HG03469 (cell line): ENCODE data around the gene NLK.
"Not testable (repeated sequence)": the region's sequence is repeated elsewhere in the genome, so short reads cannot be mapped to it uniquely, and the experiment has no call there.

Experiments
- ATAC-seq: cut with Tn5 transposase; IDR thresholded peaks from one replicate; pipeline ENCODE4 v1.9.1; 2021; ENCODE audit warnings: mild to moderate bottlenecking, moderate library complexity, moderate number of reproducible peaks; ENCODE audit not compliant: unreplicated experiment

Gene NLK

DNA sequence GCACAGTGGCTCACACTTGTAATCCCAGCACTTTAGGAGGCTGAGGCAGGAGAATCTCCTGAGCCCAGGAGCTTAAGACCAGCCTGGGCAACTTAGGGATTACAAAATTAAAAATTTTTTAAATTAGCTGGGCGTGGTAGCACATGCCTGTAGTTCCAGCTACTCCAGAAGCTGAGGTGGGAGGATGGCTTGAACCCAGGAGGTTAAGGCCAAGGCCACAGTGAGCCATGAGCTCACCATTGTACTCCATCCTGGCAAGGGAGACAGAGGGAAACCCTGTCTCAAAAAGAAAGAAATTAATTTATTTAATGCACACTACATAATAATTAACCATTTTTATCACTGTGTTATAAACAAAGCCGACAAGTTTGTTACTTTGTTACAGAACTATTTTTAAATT lies 145.5 kb downstream of the NLK start:
- ATAC-seq = no peak

DNA sequence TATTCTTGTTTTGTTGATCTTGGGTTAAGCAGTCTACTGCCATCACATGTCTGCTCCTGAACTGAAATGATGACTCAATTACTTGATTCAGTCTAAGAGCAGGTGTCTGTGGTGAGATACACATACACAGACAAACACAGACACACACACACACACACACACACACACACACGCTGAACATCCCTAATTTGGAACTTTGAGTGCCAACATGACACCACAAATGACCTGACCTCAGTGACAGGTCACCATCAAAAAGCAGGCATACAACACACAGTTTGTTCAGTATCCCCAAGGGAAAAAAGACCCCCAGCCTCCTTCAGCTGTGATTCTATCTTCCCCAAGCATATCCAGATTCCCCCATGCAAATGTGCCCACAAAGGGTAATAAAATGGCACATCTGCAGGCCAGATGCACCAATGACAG lies 146.4 kb downstream of the NLK start:
- no peak for ATAC-seq

DNA sequence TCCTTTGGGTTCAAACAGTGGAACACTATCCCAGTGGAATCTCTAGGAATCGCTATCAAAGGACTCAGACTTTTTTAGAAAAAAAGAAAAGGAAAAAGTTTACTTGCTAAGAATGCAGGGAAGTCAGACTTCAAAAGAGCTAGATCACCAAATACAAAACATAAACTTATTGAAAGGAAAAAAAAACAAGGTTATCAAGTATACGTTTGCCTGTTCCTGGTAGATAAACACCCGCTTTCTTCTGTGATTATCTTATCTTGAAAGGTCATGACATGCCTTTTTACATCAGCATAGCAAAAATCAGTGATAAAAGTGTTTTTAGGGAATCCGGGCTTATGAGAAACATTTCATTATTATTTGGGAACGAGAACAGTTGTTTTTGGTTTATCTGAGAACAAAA lies 147.2 kb downstream of the NLK start:
- no peak for ATAC-seq

DNA sequence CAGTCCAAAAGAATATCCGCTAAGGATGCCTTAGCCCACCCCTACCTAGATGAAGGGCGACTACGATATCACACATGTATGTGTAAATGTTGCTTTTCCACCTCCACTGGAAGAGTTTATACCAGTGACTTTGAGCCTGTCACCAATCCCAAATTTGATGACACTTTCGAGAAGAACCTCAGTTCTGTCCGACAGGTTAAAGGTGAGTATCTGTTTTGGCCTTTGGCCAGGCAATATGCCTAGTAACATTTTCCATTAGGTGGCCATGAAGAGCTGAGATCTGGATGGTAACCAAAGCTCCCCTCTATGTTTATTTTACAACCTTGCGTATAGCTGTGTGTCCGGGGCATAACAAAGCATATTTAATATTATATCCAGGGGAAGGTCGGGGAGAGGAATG lies 148.5 kb downstream of the NLK start:
- no peak for ATAC-seq

DNA sequence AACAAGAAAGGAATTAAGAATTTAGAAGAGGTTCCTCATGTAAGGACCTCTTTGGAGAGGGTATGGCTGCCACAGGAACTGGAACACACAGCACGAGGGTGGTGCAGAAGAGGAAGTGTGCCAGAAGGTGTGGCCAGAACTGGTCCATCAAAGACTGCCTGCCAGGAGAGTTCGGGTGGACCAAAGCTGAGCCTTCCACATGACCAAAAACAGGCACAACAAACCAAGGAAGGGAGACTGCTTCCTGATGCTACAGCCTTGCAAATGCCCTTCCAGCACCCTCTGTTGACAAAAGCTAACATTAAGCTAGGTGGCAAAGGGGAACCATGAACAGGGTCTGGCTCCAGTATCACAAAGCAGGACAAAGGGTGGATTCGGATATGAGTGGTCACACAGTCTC lies 150.8 kb downstream of the NLK start:
- no peak for ATAC-seq

DNA sequence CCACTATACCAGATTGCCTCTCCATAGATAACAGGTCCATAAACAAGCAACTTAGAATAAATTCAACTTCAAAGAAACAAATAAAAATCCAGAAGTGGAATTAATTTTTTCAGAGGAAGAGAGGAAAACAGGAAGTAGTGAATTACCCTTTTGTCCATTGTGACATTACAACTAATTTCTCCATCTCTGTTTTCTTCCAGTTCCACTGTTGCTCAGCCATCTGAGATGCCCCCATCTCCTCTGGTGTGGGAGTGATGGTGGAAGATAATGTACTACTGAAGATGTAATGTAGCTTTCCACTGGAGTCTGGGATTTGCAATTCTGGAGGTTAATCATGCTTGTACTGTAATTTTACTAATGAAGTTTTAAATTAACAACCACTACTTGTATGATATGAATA lies 151.9 kb downstream of the NLK start:
- ATAC-seq = no peak

DNA sequence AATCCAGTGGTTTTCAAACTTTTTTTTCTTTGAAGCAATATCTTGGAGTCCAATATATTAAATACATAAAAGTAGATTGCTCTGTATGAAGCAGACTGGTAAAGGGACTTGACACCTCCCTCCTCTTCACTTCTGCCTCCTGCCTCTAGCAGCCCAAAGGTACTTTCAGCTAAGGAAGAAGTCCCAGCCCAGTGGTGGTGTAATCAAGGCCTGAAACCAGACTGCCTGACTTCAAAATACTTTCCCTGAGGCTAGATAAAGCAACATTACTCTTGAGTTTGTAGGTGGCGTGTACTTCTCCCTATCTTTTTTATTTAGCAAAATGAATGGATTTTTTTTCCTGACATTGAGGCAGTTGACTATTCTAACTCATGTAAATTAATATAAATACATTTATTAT lies 154.2 kb downstream of the NLK start:
- no peak for ATAC-seq

DNA sequence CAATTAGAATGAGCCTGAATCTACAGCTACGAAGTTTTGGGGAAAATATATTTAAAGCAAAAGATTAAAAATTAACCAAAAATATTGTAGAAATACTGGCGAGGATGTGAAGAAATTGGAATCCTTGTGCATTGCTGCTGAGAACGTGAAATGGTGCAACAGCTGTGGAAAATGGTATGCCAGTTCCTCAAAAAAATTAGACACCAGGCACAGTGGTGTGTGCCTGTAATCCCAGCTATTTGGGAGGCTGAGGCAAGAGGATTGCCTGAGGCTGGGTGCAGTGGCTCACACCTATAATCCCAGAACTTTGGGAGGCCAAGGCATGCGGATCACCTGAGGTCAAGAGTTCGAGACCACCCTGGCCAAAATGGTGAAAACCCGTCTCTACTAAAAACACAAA lies 156.6 kb downstream of the NLK start:
- no peak for ATAC-seq

DNA sequence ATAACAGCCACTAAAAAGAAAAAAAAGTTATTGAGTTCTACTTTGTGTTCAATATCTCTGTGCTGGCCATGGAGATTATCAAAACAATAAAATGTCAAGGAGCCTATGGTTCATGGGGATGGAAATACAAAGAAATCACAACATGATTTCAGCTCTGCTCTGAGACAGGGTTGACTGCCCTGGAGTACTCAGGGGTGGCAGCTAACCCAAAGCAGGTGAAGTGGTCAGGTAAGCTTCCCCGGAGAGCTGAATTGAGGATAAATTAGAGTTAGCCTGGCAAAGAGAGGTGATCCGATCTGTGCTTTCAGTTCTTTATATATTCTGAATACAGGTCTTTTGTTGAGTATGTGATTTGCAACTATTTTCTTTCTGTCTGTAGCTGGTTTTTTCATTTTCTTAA lies 157.3 kb downstream of the NLK start:
- no peak for ATAC-seq

DNA sequence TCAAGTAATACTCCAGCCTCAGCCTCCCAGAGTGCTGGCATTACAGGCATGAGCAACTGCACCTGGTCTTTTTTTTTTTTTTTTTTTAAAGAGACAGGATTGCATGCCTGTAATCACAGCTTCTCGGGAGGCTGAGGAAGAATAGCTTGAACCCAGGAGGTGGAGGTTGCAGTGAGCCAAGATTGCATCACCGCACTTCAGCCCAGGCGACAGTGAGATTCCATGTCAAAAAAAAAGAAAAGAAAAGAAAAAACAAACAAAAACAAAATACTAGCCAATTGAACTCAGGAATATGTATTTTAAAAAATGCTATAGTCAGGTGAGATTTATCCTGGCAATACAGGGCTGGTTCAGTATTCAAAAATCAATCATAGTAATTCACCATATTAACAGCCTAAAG lies 158.8 kb downstream of the NLK start:
- no peak for ATAC-seq

DNA sequence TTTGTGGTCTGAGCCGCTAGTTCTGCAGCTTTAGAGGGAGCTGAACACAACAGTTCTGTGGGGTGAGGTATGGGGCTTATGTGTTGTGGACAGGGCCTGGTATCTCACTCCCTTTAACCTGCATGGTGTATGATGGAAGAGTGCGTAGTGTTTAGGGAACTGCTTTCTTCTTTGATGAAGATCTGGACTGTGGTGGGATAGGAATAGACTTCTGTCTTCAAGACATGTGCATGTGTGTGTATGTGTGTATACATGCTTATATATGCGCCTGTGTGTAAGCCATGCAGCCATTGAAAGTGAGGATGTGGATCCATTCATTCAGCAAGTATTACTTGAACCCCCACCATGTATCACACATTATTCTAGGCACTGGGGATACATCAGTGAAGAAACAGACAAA lies 161.8 kb downstream of the NLK start:
- ATAC-seq = no peak

DNA sequence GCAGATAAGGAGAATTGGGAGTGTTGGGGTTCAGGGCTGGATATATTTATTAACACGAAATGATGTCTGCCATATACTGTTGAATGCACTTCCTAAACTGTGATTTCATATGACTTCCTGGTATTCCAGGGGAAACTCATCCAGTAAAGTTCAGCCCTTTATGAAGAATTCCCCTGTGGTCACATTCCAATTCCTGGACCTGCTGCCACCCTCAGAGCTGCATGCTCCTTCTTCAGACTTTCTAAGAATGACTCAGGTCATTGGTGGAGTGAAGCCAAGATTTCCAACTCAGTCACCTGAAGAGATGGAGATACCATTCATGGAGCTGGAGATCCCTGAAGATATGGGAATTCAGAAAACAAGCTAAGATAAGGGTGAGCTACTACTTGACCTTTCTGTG lies 162.3 kb downstream of the NLK start:
- ATAC-seq = no peak

DNA sequence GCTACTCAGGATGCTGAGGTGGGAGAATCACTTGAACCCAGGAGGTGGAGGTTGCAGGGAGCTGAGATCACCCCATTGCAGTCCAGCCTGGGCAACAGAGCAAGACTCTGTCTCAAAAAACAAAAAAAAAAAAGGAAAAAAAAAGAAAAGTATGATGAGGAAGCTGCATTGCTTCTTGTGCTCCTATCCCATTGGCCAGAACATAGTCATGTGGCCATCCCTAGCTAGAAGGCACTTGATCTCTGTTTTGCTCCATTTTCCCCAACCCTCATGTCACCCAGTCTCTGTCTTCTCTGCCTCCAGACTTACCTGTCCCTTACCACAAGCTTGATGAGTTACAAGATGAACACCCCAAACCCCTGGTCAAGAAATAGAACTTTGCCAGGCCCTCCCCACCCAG lies 163.8 kb downstream of the NLK start:
- ATAC-seq = no peak

DNA sequence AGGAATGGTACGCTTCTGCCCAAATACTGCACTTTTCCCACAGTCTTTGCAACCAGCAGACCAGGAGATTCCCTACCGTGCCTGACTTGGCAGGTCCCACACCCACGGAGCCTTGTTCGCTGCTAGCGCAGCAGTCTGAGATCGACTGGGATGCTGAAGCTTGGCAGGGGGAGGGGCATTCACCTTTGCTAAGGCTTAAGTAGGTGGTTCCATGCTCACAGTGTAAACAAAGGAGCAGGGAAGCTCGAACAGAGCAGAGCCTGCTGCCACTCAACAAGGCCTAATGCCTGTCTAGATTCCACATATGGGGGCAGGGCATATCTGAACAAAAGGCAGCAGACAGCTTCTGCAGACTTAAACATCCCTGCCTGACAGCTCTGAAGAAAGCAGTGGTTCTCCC lies 169.3 kb downstream of the NLK start:
- ATAC-seq = no peak

DNA sequence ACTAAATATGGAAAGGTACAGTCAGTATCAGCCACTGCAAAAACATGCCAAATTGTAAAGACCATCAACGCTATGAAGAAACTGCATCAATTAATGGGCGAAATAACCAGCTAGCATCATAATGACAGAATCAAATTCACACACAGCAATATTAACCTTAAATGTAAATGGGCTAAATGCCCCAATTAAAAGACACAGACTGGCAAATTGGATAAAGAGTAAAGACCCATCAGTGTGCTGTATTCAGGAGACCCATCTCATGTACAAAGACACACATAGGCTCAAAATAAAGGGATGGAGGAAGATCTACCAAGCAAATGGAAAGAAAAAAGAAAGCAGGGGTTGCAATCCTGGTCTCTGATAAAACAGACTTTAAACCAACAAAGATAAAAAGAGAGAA lies 171.1 kb downstream of the NLK start:
- ATAC-seq = not testable (repeated sequence)

DNA sequence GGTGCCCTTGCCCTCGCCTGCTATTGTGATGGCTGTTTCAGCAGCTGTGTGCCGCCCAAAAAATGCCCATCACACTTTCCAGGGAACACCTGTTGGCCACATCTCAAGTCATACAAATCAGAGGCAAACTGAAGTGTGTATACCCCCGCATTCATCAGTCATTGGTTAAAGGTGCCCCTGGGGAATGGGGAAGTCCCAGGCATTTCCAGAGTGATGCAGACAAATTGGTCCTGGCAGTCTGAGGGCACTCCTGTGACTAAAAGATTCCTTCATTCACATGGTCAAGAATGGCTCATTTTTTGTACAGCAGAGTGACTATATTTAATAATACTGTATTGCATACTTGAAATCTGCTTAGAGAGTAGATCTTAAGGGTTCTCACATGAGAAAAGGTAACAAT lies 173.6 kb downstream of the NLK start:
- no peak for ATAC-seq

DNA sequence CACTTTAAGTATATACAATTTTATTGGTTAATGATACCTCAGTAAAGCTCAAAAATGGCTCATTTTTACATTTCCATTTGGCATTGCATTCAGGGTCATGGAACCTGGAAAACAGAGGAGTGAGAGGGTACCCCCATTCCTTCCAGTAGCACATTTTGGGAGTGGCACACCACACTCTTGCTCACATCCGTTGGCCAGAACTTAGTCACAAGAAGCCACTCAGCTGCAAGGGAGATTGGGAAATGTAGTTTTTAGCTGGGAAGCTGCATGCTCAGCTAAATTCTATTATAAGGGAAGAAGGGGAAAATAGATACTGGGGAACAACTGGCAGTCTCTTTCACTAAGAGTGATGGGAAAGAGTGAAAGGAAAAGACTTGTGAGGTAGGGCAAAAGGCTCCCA lies 174.1 kb downstream of the NLK start:
- no peak for ATAC-seq

DNA sequence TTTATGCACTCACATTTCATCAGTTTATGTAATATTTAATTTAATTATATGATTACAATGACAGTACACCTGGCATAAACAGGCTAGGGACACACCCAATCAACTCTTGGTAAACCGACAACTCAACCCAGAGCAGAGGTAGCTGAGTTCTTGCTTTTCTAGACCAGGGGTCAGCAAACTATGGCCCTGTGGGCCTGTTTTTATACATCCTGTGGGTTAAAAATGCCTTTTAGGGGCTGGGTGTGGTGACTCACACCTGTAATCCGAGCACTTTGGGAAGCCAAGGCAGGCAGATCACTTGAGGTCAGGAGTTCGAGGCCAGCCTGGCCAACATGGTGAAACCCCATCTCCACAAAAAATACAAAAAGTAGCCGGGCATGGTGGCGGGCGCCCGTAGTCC lies 177.3 kb downstream of the NLK start:
- no peak for ATAC-seq

DNA sequence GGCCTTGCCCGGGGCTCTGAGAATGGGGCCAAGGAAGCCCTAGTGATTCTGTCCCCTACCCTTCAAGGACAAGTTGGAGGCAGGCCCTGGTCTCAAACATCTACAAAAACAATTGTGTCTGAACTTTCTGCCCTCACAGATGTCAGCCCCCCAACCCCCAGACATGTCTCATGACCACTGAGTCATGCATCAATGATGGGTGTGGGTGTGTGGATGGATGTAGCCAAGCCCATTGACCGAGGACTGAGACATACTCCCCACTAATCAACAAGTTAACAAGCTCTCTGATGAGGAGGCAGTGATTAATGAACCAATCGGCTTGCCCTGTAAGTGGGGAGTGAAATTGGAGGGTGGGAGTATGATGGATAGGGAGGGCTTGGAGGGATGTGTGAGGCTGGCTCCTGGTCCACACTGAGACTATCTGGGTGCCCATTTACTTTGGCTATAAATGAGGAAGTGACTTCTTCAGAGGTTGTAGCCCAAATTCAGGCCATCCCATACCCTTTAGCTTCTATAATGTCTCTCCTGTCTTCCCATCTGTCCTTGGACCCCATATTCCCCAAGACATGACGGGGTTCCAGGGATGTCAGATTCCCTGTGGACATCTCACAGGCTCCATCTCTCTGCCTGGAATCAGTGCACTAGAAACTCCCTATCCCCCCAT lies 179.4 kb downstream of the NLK start:
- ATAC-seq = no peak

DNA sequence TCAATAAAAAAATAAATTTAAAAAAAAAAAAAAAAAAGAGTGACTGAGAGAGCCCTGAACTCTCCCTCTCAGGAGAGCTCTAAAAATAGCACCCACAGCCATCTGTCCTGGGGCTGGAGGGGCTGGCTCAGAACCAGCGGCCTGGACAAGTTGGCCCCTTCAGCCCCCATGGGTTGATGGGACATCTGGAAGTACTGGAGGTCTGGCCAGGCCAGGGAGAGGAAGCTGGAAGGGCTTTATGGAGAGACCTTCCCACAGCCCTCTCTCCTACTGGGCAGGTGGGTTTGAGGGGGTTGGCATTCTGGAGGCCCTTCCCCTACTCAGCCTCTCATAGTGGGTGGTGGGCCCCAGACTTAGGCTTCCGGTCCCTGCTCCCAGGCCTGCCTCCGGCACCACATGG lies 182.8 kb downstream of the NLK start:
- no peak for ATAC-seq

DNA sequence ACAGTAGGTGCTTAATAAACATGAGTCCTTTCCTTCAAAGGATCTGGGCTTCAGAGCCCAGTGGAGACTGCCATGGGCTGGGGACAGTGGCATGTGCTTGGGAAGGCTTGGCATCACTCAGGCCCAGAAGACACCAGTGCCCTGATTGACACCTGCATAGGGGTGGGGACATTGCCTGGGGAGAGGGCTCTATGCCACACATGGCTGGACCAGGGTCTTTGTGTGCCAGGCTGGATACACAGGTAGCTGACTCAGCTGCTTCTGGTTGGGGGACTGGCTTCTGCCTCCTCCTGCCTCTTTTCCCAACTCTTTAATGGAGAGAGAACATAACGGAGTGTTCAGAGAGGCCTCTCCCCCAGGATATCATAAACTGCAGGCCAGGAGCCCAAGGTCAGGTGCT lies 183.4 kb downstream of the NLK start:
- ATAC-seq = no peak

DNA sequence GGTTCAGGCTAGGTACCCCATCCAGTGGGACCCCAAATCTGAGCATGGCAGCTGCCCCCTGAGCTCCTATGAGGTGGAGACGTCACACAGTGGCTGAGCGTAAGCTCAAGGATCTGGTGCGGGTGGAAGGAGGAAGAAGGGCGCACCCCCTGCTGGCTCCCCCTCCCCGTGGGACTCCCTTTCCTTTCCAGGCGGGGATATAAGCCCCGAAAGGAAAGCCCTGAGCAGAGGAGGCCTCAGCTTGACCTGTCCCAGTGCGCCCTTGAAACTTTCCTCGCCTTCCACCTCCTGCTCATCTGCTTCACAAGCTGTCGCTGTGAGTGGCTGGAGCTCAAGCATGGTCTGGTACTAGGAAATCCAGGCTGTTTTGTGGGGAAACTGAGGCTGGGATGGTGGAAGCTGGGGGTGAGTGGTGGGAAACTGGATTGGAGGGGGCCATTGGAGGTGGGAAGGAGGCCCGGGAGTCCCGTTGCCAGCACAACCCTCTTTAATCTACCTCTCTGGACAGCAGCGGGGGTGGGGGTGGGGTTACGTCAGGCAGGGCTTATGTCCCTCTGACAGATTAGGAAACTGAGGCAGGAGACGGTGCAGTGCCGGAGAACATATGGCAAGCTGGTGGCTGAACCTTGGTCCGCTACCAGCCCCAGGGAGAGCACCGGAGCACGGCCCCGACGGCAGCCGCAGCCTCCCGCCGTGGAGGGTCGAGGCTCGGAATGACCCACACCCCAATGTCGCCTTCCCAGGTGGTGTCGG lies 184.3 kb downstream of the NLK start:
- ATAC-seq = no peak
